ENCODE results near the gene CSTF2T. TPM values are rescaled to one million over a fixed set of nuclear protein-coding genes. Genes with fewer than 3 reads are reported as not detected.
A peak's percentile ranks its signal among the peaks of the same experiment; 100 is the strongest.
"Not testable (repeated sequence)": the region's sequence is repeated elsewhere in the genome, so short reads cannot be mapped to it uniquely, and the experiment has no call there.

Gene CSTF2T
- total RNA-seq, 1 experiment from 2014 or later, result 24.9 TPM

GRCh38 chr10:51698473-51699063, 827 bp downstream of the CSTF2T start:
- DNase-seq (ENCODE audit: low read depth), result no peak

- peak; percentile 3 for DNase-seq (ENCODE audit: low read depth)
Observed at GRCh38 chr10:51696251-51696650, 3.1 kb downstream of the CSTF2T start.

- DNase-seq (ENCODE audit: low read depth), result no peak
Observed at GRCh38 chr10:51694086-51694768, 5.2 kb downstream of the CSTF2T start.

- DNase-seq (ENCODE audit: low read depth), result no peak
Observed at GRCh38 chr10:51691135-51691534, 8.3 kb downstream of the CSTF2T start.

- no peak for DNase-seq (ENCODE audit: low read depth)
Observed at GRCh38 chr10:51689536-51689935, 9.9 kb downstream of the CSTF2T start.

GRCh38 chr10:51688826-51689225, 10.6 kb downstream of the CSTF2T start:
- DNase-seq (ENCODE audit: low read depth), result not testable (repeated sequence)

GRCh38 chr10:51687296-51687695, 12.1 kb downstream of the CSTF2T start:
- DNase-seq (ENCODE audit: low read depth), result no peak

GRCh38 chr10:51685768-51686167, 13.6 kb downstream of the CSTF2T start:
- peak; percentile 59 for DNase-seq (ENCODE audit: low read depth)

GRCh38 chr10:51683031-51683691, 16.2 kb downstream of the CSTF2T start:
- peak; percentile 41 for DNase-seq (ENCODE audit: low read depth)

GRCh38 chr10:51679841-51680240, 19.6 kb downstream of the CSTF2T start:
- DNase-seq (ENCODE audit: low read depth), result no peak

GRCh38 chr10:51675088-51675487, 24.3 kb downstream of the CSTF2T start:
- peak; percentile 55 for DNase-seq (ENCODE audit: low read depth)

GRCh38 chr10:51672039-51672535, 27.3 kb downstream of the CSTF2T start:
- DNase-seq (ENCODE audit: low read depth), result no peak

- DNase-seq (ENCODE audit: low read depth), result no peak
Observed at GRCh38 chr10:51669041-51669440, 30.4 kb downstream of the CSTF2T start.

- DNase-seq (ENCODE audit: low read depth), result no peak
Observed at GRCh38 chr10:51668336-51668689, 31.1 kb downstream of the CSTF2T start.

- peak; percentile 44 for DNase-seq (ENCODE audit: low read depth)
Observed at GRCh38 chr10:51667678-51668335, 31.6 kb downstream of the CSTF2T start.

- DNase-seq (ENCODE audit: low read depth), result peak; percentile 54
Observed at GRCh38 chr10:51666456-51666855, 32.9 kb downstream of the CSTF2T start.

GRCh38 chr10:51663086-51663485, 36.3 kb downstream of the CSTF2T start:
- no peak for DNase-seq (ENCODE audit: low read depth)

GRCh38 chr10:51659344-51659743, 40.1 kb downstream of the CSTF2T start:
- DNase-seq (ENCODE audit: low read depth), result no peak

- DNase-seq (ENCODE audit: low read depth), result peak; percentile 19
Observed at GRCh38 chr10:51658000-51658399, 41.4 kb downstream of the CSTF2T start.

GRCh38 chr10:51656503-51656902, 42.9 kb downstream of the CSTF2T start:
- DNase-seq (ENCODE audit: low read depth), result no peak

GRCh38 chr10:51654918-51655317, 44.5 kb downstream of the CSTF2T start:
- no peak for DNase-seq (ENCODE audit: low read depth)

- DNase-seq (ENCODE audit: low read depth), result no peak
Observed at GRCh38 chr10:51653025-51653424, 46.4 kb downstream of the CSTF2T start.
